HG02885 (cell line): ENCODE results near the gene B3GLCT.
A peak's percentile ranks its signal among the peaks of the same experiment; 100 is the strongest.
"Not testable (repeated sequence)": the region's sequence is repeated elsewhere in the genome, so short reads cannot be mapped to it uniquely, and the experiment has no call there.

Experiments
- ATAC-seq: cut with Tn5 transposase; IDR thresholded peaks from one replicate; pipeline ENCODE4 v1.9.1; 2021; ENCODE audit warnings: mild to moderate bottlenecking; ENCODE audit not compliant: unreplicated experiment, poor library complexity

B3GLCT gene

GRCh38 chr13:31182987-31183386 is 16.8 kb upstream of the B3GLCT start:
- no peak for ATAC-seq

- no peak for ATAC-seq
These were observed 15.3 kb upstream of the B3GLCT start for GRCh38 chr13:31184451-31184850.

- ATAC-seq, result no peak
These were observed 14.7 kb upstream of the B3GLCT start for GRCh38 chr13:31184981-31185645.

- ATAC-seq, result no peak
These were observed 8.0 kb upstream of the B3GLCT start for GRCh38 chr13:31191748-31192147.

GRCh38 chr13:31192306-31192705 is 7.5 kb upstream of the B3GLCT start:
- ATAC-seq, result no peak

- ATAC-seq, result no peak
These were observed 4.2 kb upstream of the B3GLCT start for GRCh38 chr13:31195616-31196015.

GRCh38 chr13:31196992-31197391 is 2.8 kb upstream of the B3GLCT start:
- no peak for ATAC-seq

GRCh38 chr13:31198519-31198918 is 1.3 kb upstream of the B3GLCT start:
- ATAC-seq, result no peak

GRCh38 chr13:31199527-31199848 is 287 bp upstream of the B3GLCT start:
- no peak for ATAC-seq

- peak; percentile 29 for ATAC-seq
These were observed 829 bp downstream of the B3GLCT start for GRCh38 chr13:31200637-31200971.

- no peak for ATAC-seq
These were observed 1.7 kb downstream of the B3GLCT start for GRCh38 chr13:31201341-31202031.

GRCh38 chr13:31204592-31204991 is 4.8 kb downstream of the B3GLCT start:
- ATAC-seq, result no peak

- ATAC-seq, result no peak
These were observed 8.1 kb downstream of the B3GLCT start for GRCh38 chr13:31207661-31208552.

GRCh38 chr13:31208559-31209122 is 8.9 kb downstream of the B3GLCT start:
- ATAC-seq, result no peak

- ATAC-seq, result no peak
These were observed 9.5 kb downstream of the B3GLCT start for GRCh38 chr13:31209172-31209840.

GRCh38 chr13:31209841-31210210 is 10.1 kb downstream of the B3GLCT start:
- no peak for ATAC-seq

- no peak for ATAC-seq
These were observed 14.0 kb downstream of the B3GLCT start for GRCh38 chr13:31213651-31214289.

GRCh38 chr13:31214435-31214834 is 14.7 kb downstream of the B3GLCT start:
- ATAC-seq, result no peak

GRCh38 chr13:31216916-31217315 is 17.1 kb downstream of the B3GLCT start:
- not testable (repeated sequence) for ATAC-seq
